Stimulated activated CD4-positive, alpha-beta T cell treated with anti-CD3 and anti-CD28 coated beads, Interleukin-4, amount 100 ng/mL, for 24 hours (primary cell): ENCODE measurements around the gene PASD1.
"Not testable (repeated sequence)": the region's sequence is repeated elsewhere in the genome, so short reads cannot be mapped to it uniquely, and the experiment has no call there.

ENCODE experiments used
- DNase-seq: peaks from one replicate; pipeline ENCODE4 v3.0.0-alpha.2; 2020

The PASD1 gene

GRCh38 chrX:151624677-151625076, 61.2 kb downstream of the PASD1 start:
- DNase-seq = no peak

DNA sequence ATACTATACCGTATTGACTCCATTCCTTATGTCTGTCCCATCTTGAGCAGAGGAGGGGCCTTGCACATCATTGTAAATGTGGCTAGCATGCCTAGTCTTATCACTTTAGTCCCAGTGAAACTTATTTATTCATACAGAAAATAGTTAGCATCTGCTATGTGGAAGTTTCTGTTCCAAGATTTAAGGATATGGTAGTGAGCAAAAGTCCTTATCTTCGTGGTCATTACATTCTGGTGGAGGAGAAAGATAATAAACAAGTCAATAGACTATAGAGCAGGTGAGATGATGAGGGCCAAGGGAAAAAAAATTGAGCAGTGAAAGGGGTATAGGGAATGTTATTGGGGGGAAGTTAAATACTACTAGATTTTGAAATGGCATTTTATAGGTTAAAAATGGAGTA, 68.3 kb downstream of the PASD1 start:
- no peak for DNase-seq

DNA sequence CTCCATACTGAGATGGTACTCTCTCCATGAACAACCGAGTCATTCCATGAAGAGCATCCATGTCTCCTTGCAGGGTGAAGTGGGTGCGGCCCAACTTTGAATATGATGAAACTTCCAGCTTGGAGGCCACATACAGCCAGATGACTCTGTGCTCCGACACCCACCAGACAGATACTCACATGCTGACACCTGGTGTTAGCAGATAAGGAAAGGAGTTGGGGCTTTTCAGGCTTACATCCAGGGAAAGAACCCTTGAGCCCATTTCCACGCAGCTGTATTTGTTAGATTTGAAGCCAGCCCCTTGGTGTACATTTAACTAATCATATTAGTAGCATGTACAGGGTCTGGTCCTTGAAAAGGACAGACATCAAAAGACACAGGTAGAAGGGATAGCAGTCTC, 69.7 kb downstream of the PASD1 start:
- DNase-seq = no peak

DNA sequence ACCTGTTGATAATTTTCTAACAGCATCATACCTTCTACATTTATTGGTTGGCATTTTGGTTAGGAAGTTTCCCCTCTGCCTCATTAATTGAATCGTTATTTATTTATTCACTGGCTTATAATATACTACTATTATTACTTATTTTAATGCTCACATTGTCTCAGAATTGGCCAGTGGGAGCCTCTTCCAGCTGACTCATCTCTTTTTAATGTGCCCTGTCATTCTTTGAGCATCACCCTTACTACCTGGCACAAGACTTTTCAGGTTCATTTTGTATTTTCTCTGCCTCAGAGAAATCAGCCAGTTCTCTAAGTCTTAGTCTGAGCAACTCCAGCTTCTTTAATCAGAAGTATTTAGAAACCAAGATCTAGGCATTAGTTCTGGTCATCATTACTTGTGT, 71.5 kb downstream of the PASD1 start:
- DNase-seq = no peak

DNA sequence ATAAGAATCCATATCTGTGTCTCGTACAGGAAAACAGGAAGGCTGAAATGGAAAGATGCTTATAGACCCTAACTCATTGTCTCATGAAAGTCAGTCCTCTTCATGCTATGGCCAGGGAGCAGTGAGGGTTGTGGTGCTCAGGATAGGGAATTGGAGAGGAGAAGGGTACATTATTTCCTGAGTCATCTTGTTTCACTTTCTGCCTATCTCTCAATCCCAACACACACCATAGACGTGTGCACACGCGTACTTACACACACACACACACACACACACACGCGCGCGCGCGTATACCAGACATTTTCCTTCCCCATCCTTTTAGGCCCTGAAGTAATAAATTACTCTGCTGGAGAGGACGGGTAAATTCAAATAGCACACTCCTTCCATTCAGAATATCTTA, 78.1 kb downstream of the PASD1 start:
- no peak for DNase-seq

GRCh38 chrX:151675121-151675746, 111.8 kb downstream of the PASD1 start:
- DNase-seq = no peak

GRCh38 chrX:151676196-151676595, 112.7 kb downstream of the PASD1 start:
- DNase-seq = no peak

DNA sequence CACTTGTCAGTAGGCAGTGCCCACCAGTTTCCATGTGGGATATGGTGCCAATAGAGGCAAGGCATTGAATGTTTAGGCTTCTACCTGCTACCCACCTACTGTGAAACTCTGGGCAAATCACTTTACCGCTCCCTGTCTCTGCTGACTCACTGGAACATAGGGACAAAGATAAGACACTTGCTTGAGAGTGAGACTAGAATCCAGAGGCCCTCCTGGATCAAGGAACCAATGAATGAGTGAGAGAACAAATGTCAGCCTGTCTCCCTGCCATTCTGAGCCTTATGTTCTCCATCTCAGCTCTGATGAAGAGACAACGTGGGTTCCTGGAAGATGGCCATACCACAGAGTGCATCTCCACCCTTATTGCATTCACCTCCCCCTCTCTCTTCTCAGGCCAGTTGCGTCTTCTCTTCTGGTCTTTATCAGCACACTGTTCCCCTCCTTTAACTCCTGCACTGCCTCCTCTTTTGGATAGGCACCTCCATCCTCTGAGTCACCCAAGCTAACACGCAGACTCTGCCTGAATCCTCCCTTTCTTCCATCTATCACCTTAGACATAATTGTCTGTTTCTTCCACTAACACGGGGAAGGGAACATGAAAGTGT, 116.4 kb downstream of the PASD1 start:
- no peak for DNase-seq

- DNase-seq = peak; percentile 58
Measured at GRCh38 chrX:151680805-151681204, 117.3 kb downstream of the PASD1 start.

DNA sequence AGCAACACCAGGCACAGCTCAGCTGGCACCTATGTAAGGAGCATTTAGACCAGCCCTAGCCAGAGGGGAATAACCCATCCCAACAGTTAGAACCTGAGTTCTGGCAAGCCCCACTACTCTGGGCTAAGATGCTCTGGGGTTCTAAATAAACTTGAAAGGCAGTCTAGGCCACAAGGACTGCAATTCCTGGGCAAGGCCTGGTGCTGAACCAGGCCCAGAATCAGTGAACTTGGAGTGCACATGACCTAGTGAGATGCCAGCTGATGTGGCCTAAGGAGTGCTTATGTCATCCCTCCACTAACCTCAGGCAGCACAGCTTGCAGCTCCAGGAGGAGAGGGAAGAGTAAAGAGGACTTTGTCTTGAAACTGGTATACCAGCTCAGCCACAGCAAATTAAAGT, 124.2 kb downstream of the PASD1 start:
- DNase-seq = no peak

DNA sequence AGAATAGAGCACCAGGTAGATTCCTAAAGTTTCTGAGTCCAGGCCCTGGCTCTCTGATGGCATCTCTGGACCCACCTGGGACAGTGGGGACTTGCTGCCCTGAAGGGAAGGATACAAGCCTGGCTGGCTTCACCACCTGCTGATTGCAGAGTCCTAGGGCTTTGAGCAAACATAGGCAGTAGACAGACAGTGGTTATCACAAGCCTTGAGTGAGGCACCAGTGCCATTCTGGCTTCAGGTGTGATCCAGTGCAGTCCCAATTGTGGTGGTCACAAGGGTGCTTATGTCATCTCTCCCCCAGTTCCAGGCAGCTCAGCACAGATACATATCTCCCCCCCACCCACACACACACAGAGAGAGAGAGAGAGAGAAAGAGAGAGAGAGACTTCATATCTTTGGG, 125.2 kb downstream of the PASD1 start:
- no peak for DNase-seq

DNA sequence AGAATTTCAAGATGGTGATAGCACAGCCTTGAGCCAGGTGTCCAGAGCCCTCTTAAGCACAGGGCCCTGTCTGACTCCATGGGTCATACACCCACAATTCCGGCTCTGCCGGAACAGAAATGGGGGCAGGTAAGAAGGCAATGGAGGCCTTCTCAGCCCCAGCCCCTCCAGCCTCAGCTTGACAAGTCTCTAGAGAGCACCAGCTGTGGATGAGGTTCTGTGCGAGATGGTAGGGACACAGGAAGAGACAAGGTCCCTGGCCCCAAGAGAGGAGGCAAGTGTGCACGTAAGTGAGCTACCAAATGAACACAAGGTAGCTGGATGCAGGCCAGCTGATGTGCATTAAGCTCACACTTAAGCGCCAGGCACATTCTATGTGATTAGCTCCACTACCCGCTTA, 129.3 kb downstream of the PASD1 start:
- DNase-seq = no peak

DNA sequence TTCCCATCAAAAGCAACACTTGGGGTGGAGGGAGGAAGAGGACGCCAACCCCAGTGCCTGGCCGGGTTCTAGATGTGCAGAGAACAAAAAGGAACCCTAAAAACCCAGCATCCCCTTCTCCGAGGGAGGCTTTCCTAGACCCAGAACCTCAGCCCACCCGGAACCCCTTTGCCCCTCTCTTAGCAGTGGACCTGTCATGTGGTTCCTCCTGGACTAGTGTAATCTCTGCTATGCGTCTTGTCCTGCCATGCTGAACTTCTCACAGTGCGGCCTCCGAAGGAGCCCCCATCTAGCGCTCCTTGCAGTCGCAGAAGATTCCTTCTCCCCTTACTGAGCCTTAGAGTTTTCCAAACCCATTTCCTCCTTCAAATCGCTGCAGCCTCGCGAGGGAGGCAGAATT, 130.6 kb downstream of the PASD1 start:
- DNase-seq = no peak

- DNase-seq = no peak
Measured at GRCh38 chrX:151694661-151695582, 131.4 kb downstream of the PASD1 start, which contains the start of gene PRRG3. Gene PRRG3 (plus strand): TSS chrX:151695458. CDS start chrX:151698815, 3,357 bp downstream.

GRCh38 chrX:151695583-151696340, 132.3 kb downstream of the PASD1 start:
- DNase-seq = no peak

DNA sequence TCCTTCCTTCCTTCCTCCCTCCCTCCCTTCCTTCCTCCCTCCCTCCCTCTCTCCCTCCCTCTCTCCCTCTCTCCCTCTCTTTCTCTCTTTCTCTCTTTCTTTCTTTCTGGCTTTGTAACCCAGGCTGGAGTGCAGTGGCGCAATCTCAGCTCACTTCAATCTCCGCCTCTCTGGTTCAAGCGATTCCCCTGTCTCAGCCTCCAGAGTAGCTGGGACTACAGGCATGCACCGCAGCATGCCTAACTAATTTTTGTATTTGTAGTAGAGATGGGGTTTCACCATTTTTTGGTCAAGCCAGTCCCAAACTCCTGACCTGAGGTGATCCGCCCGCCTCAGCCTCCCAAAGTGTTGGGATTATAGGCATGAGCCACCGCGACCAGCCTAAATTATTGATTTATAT, 133.6 kb downstream of the PASD1 start:
- not testable (repeated sequence) for DNase-seq

DNA sequence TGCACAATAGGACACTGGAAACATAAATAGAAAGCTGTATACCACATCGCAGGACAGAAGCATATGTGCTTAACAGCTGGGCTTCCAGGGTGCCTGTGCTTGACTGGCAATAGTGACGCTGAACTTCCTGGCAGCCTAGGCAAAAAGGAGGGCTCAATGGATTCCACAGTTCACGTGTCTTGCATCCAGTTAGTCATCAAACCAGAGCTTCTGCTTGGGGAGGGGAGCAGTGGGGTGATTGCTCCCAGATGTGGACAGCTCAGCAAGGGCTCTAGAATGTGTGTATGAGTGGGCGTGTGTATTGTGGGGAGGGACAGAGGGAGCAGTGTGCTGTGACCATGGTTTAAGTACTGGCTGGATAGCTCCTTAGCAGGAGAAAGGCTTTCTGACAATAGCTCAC, 134.0 kb downstream of the PASD1 start:
- DNase-seq = no peak

DNA sequence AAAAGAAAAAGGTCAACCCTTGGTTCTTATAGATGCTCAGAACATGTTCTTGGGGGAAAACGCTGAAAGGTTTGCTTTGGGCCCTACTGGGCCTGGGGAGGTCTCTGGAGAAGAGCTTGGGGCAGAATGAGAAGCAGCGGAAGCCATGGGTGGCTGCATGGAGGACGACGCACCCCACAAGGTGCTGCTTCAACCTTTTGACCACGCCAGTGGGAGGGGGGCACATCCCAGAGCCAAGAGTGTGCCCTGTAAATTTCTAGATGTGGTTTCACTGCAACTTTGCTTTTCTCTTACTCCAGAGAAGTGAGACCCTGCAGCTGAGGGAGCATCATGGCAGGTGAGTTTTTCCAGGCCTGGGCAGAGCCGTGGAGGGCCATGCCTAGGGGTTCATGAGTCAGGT, 135.0 kb downstream of the PASD1 start:
- DNase-seq = no peak

DNA sequence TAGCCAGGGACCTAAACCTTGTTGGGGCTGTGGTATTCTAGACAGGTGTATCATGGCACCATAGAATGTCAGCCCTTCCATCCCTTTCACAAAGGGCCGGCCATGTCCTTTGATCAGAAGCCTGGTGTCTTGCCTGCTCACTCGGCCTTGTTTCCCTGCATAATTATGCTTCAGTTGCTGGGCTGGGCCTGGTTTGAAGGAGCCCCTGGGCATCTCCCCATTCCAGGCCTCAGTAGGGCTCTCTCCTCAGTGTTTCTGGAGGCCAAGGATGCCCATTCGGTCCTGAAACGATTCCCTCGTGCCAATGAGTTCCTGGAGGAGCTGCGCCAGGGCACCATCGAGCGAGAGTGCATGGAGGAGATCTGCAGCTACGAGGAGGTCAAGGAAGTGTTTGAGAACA, 136.3 kb downstream of the PASD1 start:
- DNase-seq = no peak

DNA sequence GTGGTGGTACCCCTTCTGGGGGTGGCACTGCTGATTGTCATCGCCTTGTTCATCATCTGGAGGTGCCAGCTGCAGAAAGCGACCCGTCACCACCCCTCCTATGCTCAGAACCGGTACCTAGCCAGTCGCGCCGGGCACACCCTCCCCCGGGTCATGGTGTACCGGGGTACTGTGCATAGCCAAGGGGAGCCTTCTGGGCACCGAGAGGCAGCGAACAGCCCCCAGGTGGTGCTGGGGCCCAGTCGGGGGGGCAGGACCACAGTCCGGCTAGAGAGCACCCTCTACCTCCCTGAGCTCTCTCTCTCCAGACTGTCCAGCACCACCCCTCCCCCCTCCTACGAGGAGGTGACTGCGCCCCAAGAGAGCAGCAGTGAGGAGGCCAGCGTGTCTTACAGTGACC, 137.1 kb downstream of the PASD1 start:
- DNase-seq = no peak

DNA sequence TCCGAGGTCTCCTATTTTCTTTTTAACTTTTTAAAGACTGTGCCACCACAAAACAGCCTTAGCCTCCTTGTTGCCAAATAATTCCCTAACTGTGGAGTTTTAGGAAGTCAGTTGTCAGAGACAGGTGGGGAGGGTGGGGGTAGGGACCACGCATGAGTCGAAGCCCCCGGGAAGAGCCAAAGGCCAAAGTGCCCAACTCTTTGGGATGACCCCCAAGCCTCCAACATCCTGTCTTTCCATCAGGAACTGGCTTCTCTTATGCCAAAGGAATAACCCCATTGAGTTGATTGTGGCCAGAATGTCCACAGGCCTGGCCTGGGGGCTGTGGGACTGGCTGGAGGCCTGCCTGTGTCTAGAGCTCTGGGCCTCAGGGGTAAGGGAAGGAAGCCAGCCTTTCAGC, 137.6 kb downstream of the PASD1 start:
- DNase-seq = no peak

GRCh38 chrX:151701531-151701930, 138.1 kb downstream of the PASD1 start:
- DNase-seq = no peak

GRCh38 chrX:151702026-151702714, 138.7 kb downstream of the PASD1 start:
- DNase-seq = no peak
